HCT116 (cell line): ENCODE measurements around the gene FLT3LG. TPM values are rescaled to one million over a fixed set of nuclear protein-coding genes. Genes with fewer than 3 reads are reported as not detected.

Experiments used
- ATAC-seq: fragments of 200-7000 bp; cut with Tn5 transposase; 2 replicates; pipeline ENCODE4 v1.9.1; 2020; ENCODE audit warnings: mild to moderate bottlenecking, moderate library complexity
- BruUV-seq: library from RNA; stranded (reverse); fragments of 400-500 nt; replicated peaks from 2 replicates; lab custom pipeline; 2021; lab: Mats Ljungman, UMichigan
- CTCF ChIA-PET: fragments of 300-600 bp; sonication (Branson Sonifier 250); formaldehyde crosslinking; loops from one replicate; lab custom pipeline; 2021; ENCODE audit warnings: antibody characterized with exemption; lab: Charles Lee
- POLR2A ChIA-PET: fragments of 300-600, 350-600 bp; sonication (Branson Sonifier 250); formaldehyde crosslinking; loops from one replicate; lab custom pipeline; 2021; ENCODE audit warnings: antibody characterized with exemption; lab: Charles Lee
- RAD21 ChIA-PET, 2 experiments: fragments of 300-600 bp; sonication (Branson Sonifier 250); formaldehyde crosslinking; loops; one replicate each; lab custom pipeline; 2023; ENCODE audit warnings: low total read pairs in 2 of 2; ENCODE audit not compliant: uncharacterized antibody in 2 of 2, unreplicated experiment in 2 of 2, low non-redundant PET in 1 of 2; lab: Charles Lee
- DNase-seq: peaks from one replicate; pipeline ENCODE4 v3.0.0-alpha.2; 2010; ENCODE audit warnings: low read depth, low spot score
- H2AFZ ChIP-seq: fragments of 200-600 bp; shearing (Covaris generic), sonication (generic); 2 replicates; pipeline ENCODE4 v1.6.1; 2017; ENCODE audit warnings: low read depth, mixed run types, mixed read lengths, antibody characterized with exemption, low read length; ENCODE audit not compliant: poor library complexity, severe bottlenecking
- H3K27ac ChIP-seq: 2 replicates; pipeline ENCODE4 v1.5.1; 2012; ENCODE audit warnings: low read depth, low read length
- H3K27me3 ChIP-seq: fragments of 200-600 bp; sonication (generic); 2 replicates; pipeline ENCODE4 v1.6.1; 2016; ENCODE audit warnings: mixed run types, low read length, mixed read lengths; ENCODE audit not compliant: insufficient read depth
- H3K36me3 ChIP-seq, 2 experiments: fragments of 200-500 bp in 1 of 2; fragments of 200-600 bp in 1 of 2; sonication (Bioruptor generic) in 1 of 2; sonication (generic) in 1 of 2; 2 replicates each; pipeline versions ENCODE4 v1.5.1 to v1.6.1; 2014 to 2016; ENCODE audit warnings: low read length in 2 of 2, inconsistent platforms in 1 of 2, mixed read lengths in 1 of 2, mixed run types in 1 of 2; ENCODE audit not compliant: insufficient read depth in 2 of 2, control insufficient read depth in 1 of 2
- H3K4me1 ChIP-seq, 2 experiments: fragments of 200-600 bp in 1 of 2; sonication (generic) in 1 of 2; 2 replicates each; pipeline versions ENCODE4 v1.5.1 to v1.6.1; 2012 to 2017; ENCODE audit warnings: low read length in 2 of 2, inconsistent platforms in 1 of 2, mild to moderate bottlenecking in 1 of 2, mixed read lengths in 1 of 2, mixed run types in 1 of 2, moderate library complexity in 1 of 2; ENCODE audit not compliant: insufficient read depth in 2 of 2, control insufficient read depth in 1 of 2
- H3K4me2 ChIP-seq: fragments of 200-600 bp; sonication (generic); 2 replicates; pipeline ENCODE4 v1.6.1; 2017; ENCODE audit warnings: mixed run types, low read length, mixed read lengths
- H3K4me3 ChIP-seq, 2 experiments: fragments of 200-600 bp in 1 of 2; sonication (generic) in 1 of 2; replicated peaks in 1 of 2; 2 replicates each; pipeline ENCODE4 v1.5.1; 2011 to 2016; ENCODE audit warnings: low read length in 2 of 2, control low read depth in 1 of 2, low read depth in 1 of 2, mild to moderate bottlenecking in 1 of 2, mixed read lengths in 1 of 2, mixed run types in 1 of 2
- H3K79me2 ChIP-seq: fragments of 200-600 bp; sonication (generic); 2 replicates; pipeline ENCODE4 v1.6.1; 2017; ENCODE audit warnings: mild to moderate bottlenecking, mixed run types, low read length, moderate library complexity, mixed read lengths; ENCODE audit not compliant: insufficient read depth
- H3K9ac ChIP-seq: fragments of 200-600 bp; sonication (generic); 2 replicates; pipeline ENCODE4 v1.6.1; 2016; ENCODE audit warnings: low read length, mixed read lengths
- H3K9me2 ChIP-seq: fragments of 200-600 bp; sonication (generic), shearing (Covaris generic); 2 replicates; pipeline ENCODE4 v1.6.1; 2017; ENCODE audit warnings: mixed run types, mild to moderate bottlenecking, moderate library complexity; ENCODE audit not compliant: insufficient read depth
- H3K9me3 ChIP-seq, 2 experiments: fragments of 200-500 bp in 1 of 2; fragments of 200-600 bp in 1 of 2; sonication (Bioruptor generic) in 1 of 2; sonication (generic) in 1 of 2; 2 replicates each; pipeline ENCODE4 v1.6.1; 2014 to 2017; ENCODE audit warnings: low read length in 2 of 2, mixed read lengths in 2 of 2, inconsistent platforms in 1 of 2, low read depth in 1 of 2, mild to moderate bottlenecking in 1 of 2, mixed run types in 1 of 2, moderate library complexity in 1 of 2; ENCODE audit not compliant: control insufficient read depth in 1 of 2, insufficient read depth in 1 of 2
- H4K20me1 ChIP-seq: fragments of 200-600 bp; sonication (generic), shearing (Covaris generic); 2 replicates; pipeline ENCODE4 v1.6.1; 2017; ENCODE audit warnings: mixed run types, mild to moderate bottlenecking, moderate library complexity; ENCODE audit not compliant: insufficient read depth
- CBX3 ChIP-seq: IDR thresholded peaks from 2 replicates; pipeline ENCODE4 v1.6.1; 2012; ENCODE audit warnings: low read depth
- EZH2 ChIP-seq: fragments of 200-600 bp; sonication (generic); IDR thresholded peaks from 2 replicates; pipeline ENCODE4 v1.6.1; 2017; ENCODE audit warnings: antibody characterized with exemption, mixed run types
- FOSL1 ChIP-seq: IDR thresholded peaks from 2 replicates; pipeline ENCODE4 v1.6.1; 2012; ENCODE audit warnings: low read depth
- POLR2AphosphoS5 ChIP-seq: IDR thresholded peaks from 2 replicates; pipeline ENCODE4 v1.6.1; 2011; ENCODE audit warnings: mild to moderate bottlenecking, low read depth, low read length, moderate library complexity
- REST ChIP-seq: IDR thresholded peaks from 2 replicates; pipeline ENCODE4 v1.6.1; 2012; ENCODE audit warnings: low read depth
- SIN3A ChIP-seq: IDR thresholded peaks from 2 replicates; pipeline ENCODE4 v1.6.1; 2012; ENCODE audit warnings: low read depth
- ZFX ChIP-seq: fragments of 450-650 bp; IDR thresholded peaks from 2 replicates; pipeline ENCODE4 v1.6.1; 2017
- ZNF274 ChIP-seq: fragments of 200-500 bp; sonication (Bioruptor generic); IDR thresholded peaks from 2 replicates; pipeline ENCODE4 v1.6.1; 2014; ENCODE audit warnings: mild to moderate bottlenecking, low read depth, low read length, inconsistent platforms
- intact Hi-C: fragments of 100-400 bp; cut with micrococcal nuclease; formaldehyde crosslinking; loops from 2 replicates; pipeline ENCODE4 v1.10.0; 2022
- total RNA-seq: library from RNA; stranded (reverse); gene quantifications from one replicate; pipeline ENCODE4 v1.2.1, GENCODE V29; 2021; ENCODE audit not compliant: unreplicated experiment

The FLT3LG gene
- total RNA-seq, 1 experiment from 2014 or later, result 3.8 TPM

DNA sequence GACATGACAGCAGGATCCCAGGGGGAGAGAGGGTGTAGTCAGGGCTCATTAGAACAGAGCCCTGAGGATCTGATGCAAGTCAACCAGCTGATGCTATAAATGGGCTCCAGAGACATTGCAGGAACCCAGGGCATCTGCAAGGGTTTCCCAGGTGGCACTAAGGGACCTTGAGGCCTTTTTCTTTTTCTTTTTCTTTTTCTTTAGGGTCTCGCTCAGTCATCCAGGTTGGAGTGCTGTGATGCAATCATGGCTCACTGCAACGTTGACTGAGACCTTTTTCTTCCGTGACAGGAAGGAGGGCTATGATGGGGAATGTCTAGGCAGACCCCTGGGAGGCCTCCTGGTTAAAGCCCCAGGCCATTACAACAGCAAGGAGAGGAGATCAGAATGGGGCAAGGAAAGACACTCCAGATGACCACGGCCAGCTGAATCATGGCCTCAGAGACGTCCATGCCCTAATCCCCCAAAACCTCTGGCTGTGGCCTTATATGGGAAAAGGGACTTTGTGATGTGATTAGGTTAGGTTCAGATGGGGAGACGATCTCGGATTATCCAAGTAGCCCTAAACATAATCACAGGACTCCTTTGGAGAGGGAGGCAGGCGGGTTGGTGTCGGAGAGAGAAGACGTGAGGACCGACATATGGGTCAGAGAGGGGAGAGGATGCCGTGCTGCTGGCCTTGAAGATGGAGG, 33.9 kb downstream of the FLT3LG start:
- Histone ChIP-seq H3K79me2 (no peaks in the 10 kb centered on the region), H3K4me2 (no peak overlapping the region), H3K27me3 (no peaks in the 10 kb centered on the region), H3K9ac (no peak overlapping the region), H4K20me1 (no peaks in the 10 kb centered on the region), H3K9me2 (no peaks in the 10 kb centered on the region), H3K36me3 (no peaks in the 10 kb centered on the region), H2AFZ (no peak overlapping the region), H3K27ac (no peak overlapping the region), H3K9me3 (no peaks in the 10 kb centered on the region), H3K4me3 (no peak overlapping the region), H3K4me1 (peaks cover 9 to 25% of the 10 kb centered on the region in 2 experiments)
- RAD21 ChIA-PET, result no interaction called here
- intact Hi-C loops, result no loop called here
- TF ChIP-seq FOSL1 (no peak), SIN3A (no peak), POLR2AphosphoS5 (no peak), CBX3 (no peak), ZFX (no peak), ZNF274 (no peak), REST (no peak), EZH2 (no peak)
- BruUV-seq, result no TSS peak
- CTCF ChIA-PET, result interaction anchor here (2.3 to 3.2 kb wide), 2 partner anchors 39 to 62 kb away, joined by 17 to 47 read pairs; no protein-coding TSS in a partner anchor
- DNase-seq, result no peak
- POLR2A ChIA-PET, result interaction anchor here (2.1 kb wide), 1 partner anchor 12 kb away, joined by 6 read pairs; the partner anchor contains the start of gene RPS11
- ATAC-seq, result no peak
